GM18861 (cell line): Measurements from ENCODE around the gene MYH16.
"Not testable (repeated sequence)": the region's sequence is repeated elsewhere in the genome, so short reads cannot be mapped to it uniquely, and the experiment has no call there.

Experiments
- ATAC-seq: cut with Tn5 transposase; IDR thresholded peaks from one replicate; pipeline ENCODE4 v1.9.1; 2021; ENCODE audit not compliant: unreplicated experiment

MYH16 gene

GRCh38 chr7:99350641-99351040, 78.0 kb downstream of the MYH16 start:
- ATAC-seq, result not testable (repeated sequence)

DNA sequence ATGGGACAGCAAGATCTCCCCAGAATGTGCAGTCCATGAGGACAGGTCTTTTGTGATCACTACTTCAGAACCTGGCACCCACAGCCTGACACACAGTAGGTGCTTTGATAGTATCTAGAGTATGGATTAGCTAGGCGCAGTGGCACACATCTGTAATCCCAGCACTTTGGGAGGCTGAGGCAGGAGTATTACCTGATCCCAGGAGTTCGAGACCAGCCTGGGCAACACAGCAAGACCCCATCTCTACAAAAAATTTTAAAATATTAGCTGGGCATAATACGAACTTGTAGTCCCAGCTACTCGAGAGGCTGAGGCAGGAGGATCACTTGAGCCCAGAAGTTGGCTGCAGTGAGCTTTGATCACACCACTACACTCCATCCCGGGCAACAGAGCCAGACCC, 79.6 kb downstream of the MYH16 start:
- ATAC-seq, result no peak

DNA sequence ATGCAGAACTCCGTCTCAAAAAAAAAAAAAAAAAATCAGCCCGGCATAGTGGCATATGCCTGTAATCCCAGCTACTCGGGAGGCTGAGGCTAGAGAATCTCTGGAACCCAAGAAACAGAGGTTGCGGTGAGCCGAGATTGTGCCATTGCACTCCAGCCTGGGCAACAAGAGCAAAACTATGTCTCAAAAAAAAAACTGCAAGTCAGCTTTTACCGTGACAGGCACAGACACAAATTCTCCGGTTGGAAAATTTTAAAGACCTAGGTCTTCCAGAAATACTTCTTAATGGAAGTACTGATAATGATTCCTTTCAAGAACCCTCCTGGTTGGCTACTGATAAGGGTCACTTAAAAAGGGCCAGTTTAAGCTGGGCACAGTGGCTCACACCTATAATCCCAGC, 82.5 kb downstream of the MYH16 start:
- no peak for ATAC-seq

GRCh38 chr7:99357701-99358490, 85.3 kb downstream of the MYH16 start:
- no peak for ATAC-seq

DNA sequence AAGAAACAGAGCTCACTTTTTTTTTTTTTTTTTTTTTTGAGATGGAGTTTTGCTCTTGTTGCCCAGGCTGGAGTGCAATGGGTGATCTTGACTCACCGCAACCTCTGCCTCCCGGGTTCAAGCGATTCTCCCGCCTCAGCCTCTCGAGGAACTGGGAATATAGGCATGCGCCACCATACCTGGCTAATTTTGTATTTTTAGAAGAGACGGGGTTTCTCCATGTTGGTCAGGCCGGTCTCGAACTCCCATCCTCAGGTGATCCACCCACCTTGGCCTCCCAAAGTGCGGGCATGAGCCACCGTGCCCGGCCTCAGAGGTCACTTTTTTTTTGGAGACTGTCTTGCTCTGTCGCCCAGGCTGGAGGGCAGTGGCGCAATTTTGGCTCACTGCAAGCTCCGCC, 85.9 kb downstream of the MYH16 start:
- not testable (repeated sequence) for ATAC-seq

DNA sequence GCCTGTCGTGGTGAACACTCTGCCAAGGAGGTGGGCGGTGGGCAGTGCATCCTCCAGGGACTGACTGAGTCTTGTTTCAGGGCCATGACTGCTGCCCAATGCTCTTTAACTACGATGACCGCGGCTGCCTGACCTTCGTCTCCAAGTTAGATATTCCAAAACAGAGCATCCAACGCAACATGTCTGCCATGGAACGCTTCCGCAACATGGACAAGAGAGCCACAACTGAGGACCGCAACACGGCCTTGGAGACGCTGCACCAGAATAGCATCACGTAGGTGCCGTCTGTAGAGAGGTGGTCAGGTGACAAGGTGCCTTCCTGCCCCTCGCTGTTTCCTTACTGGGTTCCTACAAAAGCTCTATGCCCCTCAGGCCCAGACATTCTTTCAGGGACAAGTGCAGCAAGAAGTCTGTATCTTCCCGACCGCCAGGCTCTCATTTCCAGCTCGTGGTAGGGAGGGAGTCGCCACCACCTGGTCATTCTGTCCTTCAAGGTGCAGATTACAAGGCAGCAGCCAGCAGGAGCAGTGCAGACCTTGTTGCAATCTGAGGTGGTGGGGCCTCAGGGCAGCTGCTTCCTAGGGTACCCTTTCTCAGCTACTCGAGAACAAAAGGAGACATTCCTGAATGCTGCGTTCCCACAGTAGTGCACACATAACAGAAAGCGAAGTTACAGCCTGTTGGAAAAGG, 87.0 kb downstream of the MYH16 start:
- no peak for ATAC-seq
